Left ventricle myocardium superior (tissue), 1 donor: ENCODE results near the gene INPP5K. TPM values are rescaled to one million over a fixed set of nuclear protein-coding genes. Genes with fewer than 3 reads are reported as not detected.
A peak's percentile ranks its signal among the peaks of the same experiment; 100 is the strongest.
"Not testable (repeated sequence)": the region's sequence is repeated elsewhere in the genome, so short reads cannot be mapped to it uniquely, and the experiment has no call there.

ENCODE experiments used
- ATAC-seq: fragments of 200-7000 bp; cut with Tn5 transposase; one replicate; pipeline ENCODE4 v1.9.1; 2020; ENCODE audit warnings: mild to moderate bottlenecking, moderate library complexity
- DNase-seq: peaks from one replicate; pipeline ENCODE4 v3.0.0-alpha.2; 2020
- intact Hi-C: fragments of 100-400 bp; cut with micrococcal nuclease; formaldehyde crosslinking; loops from one replicate; pipeline ENCODE4 v1.11.0; 2022
- total RNA-seq: library from RNA; stranded (reverse); fragmentation: NEBNext Ultra II Directional; extraction: Animal tissue kit (Norgen Biotek cat#: 25700); gene quantifications from one replicate; pipeline ENCODE4 v1.2.1, GENCODE V29; 2021
- donor health status: DM: no; HTN: yes; CAD: no; lungs with severe emphysema.

INPP5K gene
- total RNA-seq, 1 donor from 2014 or later: 39.1 TPM

DNA sequence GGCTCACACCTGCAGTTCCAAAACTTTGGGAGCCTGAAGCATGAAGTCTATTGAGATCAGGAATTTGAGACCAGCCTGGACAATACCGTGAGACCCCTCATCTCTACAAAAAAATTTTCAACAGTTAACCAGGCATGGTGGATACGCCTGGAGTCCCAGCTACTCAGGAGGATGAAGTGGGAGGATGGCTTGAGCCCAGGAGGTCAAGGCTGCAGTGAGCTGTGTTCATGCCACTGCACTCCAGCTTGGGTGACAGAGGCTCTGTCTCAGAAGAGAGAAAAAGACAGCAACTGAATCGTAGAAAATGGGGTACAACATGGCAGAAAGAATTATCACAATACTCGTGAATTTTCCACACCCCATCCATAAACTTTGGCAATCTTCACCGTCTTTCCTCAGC lies 63.6 kb downstream of the INPP5K start:
- intact Hi-C loops: no loop called here
- ATAC-seq (no peak), DNase-seq (no peak)

DNA sequence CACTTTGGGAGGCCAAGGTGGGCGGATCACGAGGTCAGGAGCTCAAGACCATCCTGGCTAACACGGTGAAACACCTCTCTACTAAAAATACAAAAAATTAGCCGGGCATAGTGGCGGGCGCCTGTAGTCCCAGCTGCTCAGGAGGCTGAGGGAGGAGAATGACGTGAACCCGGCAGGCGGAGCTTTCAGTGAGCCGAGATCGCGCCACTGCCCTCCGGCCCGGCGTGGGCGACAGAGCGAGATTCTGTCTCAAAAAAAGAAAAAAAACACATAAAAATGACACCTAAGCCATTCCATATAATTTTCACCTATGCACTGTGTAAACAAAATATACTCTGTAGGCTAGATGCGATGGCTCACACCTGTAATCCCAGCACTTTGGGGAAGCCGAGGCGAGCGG lies 66.2 kb downstream of the INPP5K start:
- intact Hi-C loops, DNase-seq: not testable (repeated sequence)

DNA sequence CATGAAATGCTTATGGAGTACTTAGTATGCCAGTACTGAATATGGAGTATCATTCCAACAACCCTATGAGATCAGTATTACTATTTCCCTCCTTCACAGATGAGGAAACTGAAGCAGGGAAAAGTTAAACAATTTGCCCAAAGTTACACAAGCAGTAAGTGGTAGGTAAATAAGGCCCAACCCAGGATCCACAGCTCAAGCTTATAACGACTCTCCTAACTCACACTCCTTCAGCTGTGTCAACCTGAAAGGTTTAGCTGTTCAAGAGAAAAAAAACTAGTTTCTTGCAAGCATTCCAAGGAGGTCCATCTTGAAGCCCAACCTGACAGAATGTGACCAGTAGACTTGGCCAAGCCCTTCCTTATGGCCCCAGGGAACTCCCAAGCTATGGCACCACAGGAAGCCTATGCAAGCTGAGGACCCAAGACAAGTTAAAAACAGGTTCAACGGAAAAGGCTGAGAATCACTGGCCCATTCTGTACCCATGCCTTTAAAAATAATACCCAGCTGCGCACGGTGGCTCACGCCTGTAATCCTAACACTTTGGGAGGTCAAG lies 66.9 kb downstream of the INPP5K start:
- ATAC-seq (no peak), DNase-seq (no peak)
- intact Hi-C loops: no loop called here

More for the DNA sequence above, 66.2 kb downstream of the INPP5K start:
- ATAC-seq: not testable (repeated sequence)

DNA sequence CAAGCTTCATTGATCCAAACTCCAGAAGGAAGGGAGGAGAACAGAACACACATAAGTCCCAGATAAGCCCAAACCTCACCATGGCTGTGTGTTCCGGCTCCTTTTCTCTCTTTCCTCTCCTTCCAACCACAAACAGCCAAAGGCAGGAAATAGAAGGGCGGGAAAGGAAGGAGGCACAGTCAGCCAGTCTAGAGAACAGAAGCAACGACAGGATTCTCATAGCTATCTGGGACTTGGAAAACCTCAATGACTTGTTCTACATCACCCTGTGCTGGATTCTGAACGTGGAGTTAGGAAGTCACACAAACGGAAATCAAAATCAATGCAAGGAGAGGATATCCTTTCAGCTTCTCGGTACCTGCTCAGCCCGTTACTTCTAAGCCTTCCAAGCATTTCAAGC lies 69.4 kb downstream of the INPP5K start:
- DNase-seq: no peak
- intact Hi-C loops: no loop called here
- ATAC-seq: peak; percentile 34

DNA sequence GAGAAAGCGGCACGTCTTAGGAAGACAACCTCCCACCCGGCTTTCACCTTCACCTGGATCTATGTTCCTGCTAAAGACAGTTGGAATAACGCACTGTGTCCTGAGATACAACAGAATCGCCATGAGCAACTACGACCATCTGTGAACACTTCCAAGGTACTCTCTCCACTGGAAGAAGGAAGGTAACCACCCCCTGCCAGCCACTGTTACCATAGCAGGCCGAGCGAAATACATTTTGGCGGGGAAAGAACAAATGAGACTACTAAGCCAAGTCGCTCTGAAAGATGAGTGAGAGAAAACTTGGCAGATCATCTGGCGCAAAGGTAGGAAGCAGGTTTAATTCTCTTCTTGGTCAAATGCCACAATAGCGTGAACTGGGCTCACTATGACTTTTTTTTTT lies 70.2 kb downstream of the INPP5K start:
- no peak for DNase-seq
- intact Hi-C loops: no loop called here
- ATAC-seq: no peak

DNA sequence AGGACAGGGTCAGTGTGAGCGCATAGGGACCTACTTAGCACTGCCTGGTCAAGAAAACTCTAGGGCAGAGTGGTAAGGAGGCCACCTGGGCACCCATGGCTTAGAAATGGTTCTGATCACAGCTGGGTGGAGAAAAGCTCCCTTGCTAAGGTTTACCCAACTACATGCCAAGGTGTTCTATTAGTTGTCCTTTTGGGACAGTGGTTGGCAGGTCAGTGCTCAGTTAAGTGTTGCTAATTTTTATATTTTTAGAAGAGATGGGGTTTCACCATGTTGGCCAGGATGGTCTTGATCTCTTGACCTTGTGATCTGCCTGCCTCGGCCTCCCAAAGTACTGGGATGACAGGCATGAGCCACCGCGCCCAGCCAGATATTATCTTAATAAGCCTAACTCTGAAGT lies 70.7 kb downstream of the INPP5K start:
- not testable (repeated sequence) for DNase-seq

More for the DNA sequence above, 70.7 kb downstream of the INPP5K start:
- intact Hi-C loops, ATAC-seq: not testable (repeated sequence)

Other genes with a start within 250 kb of the INPP5K start
- not detected for gene BHLHA9, start 246.2 kb downstream of the INPP5K start, total RNA-seq
- gene TRARG1, start 236.9 kb downstream of the INPP5K start, total RNA-seq: 0.79 TPM
- gene YWHAE, start 116.4 kb downstream of the INPP5K start, total RNA-seq: 620 TPM
- 37.9 TPM for gene CRK, start 60.4 kb downstream of the INPP5K start, total RNA-seq
- 200 TPM for gene MYO1C, start 23.9 kb downstream of the INPP5K start, total RNA-seq
- gene PITPNA, start 46.2 kb upstream of the INPP5K start, total RNA-seq: 52.6 TPM
- 3.1 TPM for gene SLC43A2, start 112.2 kb upstream of the INPP5K start, total RNA-seq
- gene SCARF1, start 129.1 kb upstream of the INPP5K start, total RNA-seq: 13.1 TPM
- gene RILP, start 133.3 kb upstream of the INPP5K start, total RNA-seq: 81.4 TPM
- 135 TPM for gene PRPF8, start 168.3 kb upstream of the INPP5K start, total RNA-seq
- 1.7 TPM for gene TLCD2, start 193.8 kb upstream of the INPP5K start, total RNA-seq
- gene WDR81, start 208.1 kb upstream of the INPP5K start, total RNA-seq: 7.6 TPM
- gene SERPINF2, start 226.3 kb upstream of the INPP5K start, total RNA-seq: 1.4 TPM
- gene SERPINF1, start 245.4 kb upstream of the INPP5K start, total RNA-seq: 146 TPM